Thoracic aorta (tissue), 2 donors: ENCODE measurements around the gene FAM228A. TPM values are rescaled to one million over a fixed set of nuclear protein-coding genes. Genes with fewer than 3 reads are reported as not detected.
"Not testable (repeated sequence)": the region's sequence is repeated elsewhere in the genome, so short reads cannot be mapped to it uniquely, and the experiment has no call there.

Experiments used
- ATAC-seq: fragments of 150-250 bp; one replicate; pipeline ENCODE4 v1.8.0; 2017; ENCODE audit warnings: low read depth; ENCODE audit not compliant: insufficient number of reproducible peaks, low FRiP score
- DNase-seq: peaks from one replicate; pipeline ENCODE4 v3.0.0-alpha.2; 2020; ENCODE audit warnings: low spot score
- H3K27ac ChIP-seq, 2 donors: fragments of 200-600 bp; sonication (generic); 1 replicate in 1 of 2; 2 replicates in 1 of 2; pipeline ENCODE4 v1.5.1; 2016; ENCODE audit warnings: mild to moderate bottlenecking in 2 of 2, moderate library complexity in 2 of 2
- H3K27me3 ChIP-seq: fragments of 200-600 bp; sonication (generic); replicated peaks from 2 replicates; pipeline ENCODE4 v1.6.0; 2016; ENCODE audit warnings: mild to moderate bottlenecking; ENCODE audit not compliant: insufficient read depth
- H3K36me3 ChIP-seq: fragments of 200-600 bp; sonication (generic); one replicate; pipeline ENCODE4 v1.5.1; 2016
- H3K4me1 ChIP-seq, 2 donors: fragments of 200-600 bp; sonication (generic); 1 replicate in 1 of 2; 2 replicates in 1 of 2; pipeline versions ENCODE4 v1.5.1 to v1.6.0; 2016; ENCODE audit warnings: low read depth in 2 of 2, mild to moderate bottlenecking in 1 of 2; ENCODE audit not compliant: control insufficient read depth in 1 of 2
- H3K4me3 ChIP-seq: fragments of 200-600 bp; sonication (generic); 2 replicates; pipeline ENCODE4 v1.5.1; 2016; ENCODE audit warnings: mild to moderate bottlenecking
- H3K9me3 ChIP-seq: fragments of 200-600 bp; sonication (generic); 2 replicates; pipeline ENCODE4 v1.5.1; 2016
- CTCF ChIP-seq: fragments of 200-600 bp; sonication (generic); IDR thresholded peaks from one replicate; pipeline ENCODE4 v1.5.1; 2019; ENCODE audit warnings: antibody characterized with exemption
- total RNA-seq, 2 donors: library from RNA; depleted of rRNA; stranded (reverse); fragments of >200 nt; gene quantifications; one replicate each; pipeline versions ENCODE4 v1.1.0 to v1.2.3, GENCODE V29; 2016

Gene FAM228A
- total RNA-seq, 2 donors from 2014 or later: 0.81 to 0.92 TPM

- H3K4me1 ChIP-seq: peaks cover 0 to 12% of the 10 kb centered on the region in 2 donors
- no peaks in the 10 kb centered on the region for H3K36me3 ChIP-seq
- no peaks in the 10 kb centered on the region for H3K9me3 ChIP-seq
- peak overlapping the region in 1 of 2 donors; percentile 38 for H3K27ac ChIP-seq
- H3K4me3 ChIP-seq: no peak overlapping the region
- ATAC-seq: no peak
- TF ChIP-seq CTCF: no peak
- no peaks in the 10 kb centered on the region for H3K27me3 ChIP-seq
- DNase-seq: no peak
Measured at GRCh38 chr2:24183366-24184069, 8.7 kb downstream of the FAM228A start.

GRCh38 chr2:24189551-24189950 is 14.7 kb downstream of the FAM228A start:
- ATAC-seq: no peak
- Histone ChIP-seq H3K27ac (no peak overlapping the region), H3K27me3 (no peaks in the 10 kb centered on the region), H3K4me1 (no peaks in the 10 kb centered on the region), H3K36me3 (no peaks in the 10 kb centered on the region), H3K9me3 (no peaks in the 10 kb centered on the region), H3K4me3 (no peak overlapping the region)
- TF ChIP-seq CTCF: no peak
- DNase-seq: no peak

GRCh38 chr2:24190503-24190902 is 15.7 kb downstream of the FAM228A start:
- no peaks in the 10 kb centered on the region for H3K4me1 ChIP-seq
- no peaks in the 10 kb centered on the region for H3K9me3 ChIP-seq
- H3K4me3 ChIP-seq: no peak overlapping the region
- no peaks in the 10 kb centered on the region for H3K27me3 ChIP-seq
- H3K27ac ChIP-seq: no peak overlapping the region
- DNase-seq (no peak), ATAC-seq (no peak)
- no peaks in the 10 kb centered on the region for H3K36me3 ChIP-seq
- no peak for TF ChIP-seq CTCF

GRCh38 chr2:24191156-24191555 is 16.3 kb downstream of the FAM228A start:
- no peak for TF ChIP-seq CTCF
- Histone ChIP-seq H3K36me3 (no peaks in the 10 kb centered on the region), H3K4me1 (no peaks in the 10 kb centered on the region), H3K27me3 (no peaks in the 10 kb centered on the region), H3K4me3 (no peak overlapping the region), H3K9me3 (no peaks in the 10 kb centered on the region), H3K27ac (no peak overlapping the region)
- DNase-seq (no peak), ATAC-seq (no peak)

- TF ChIP-seq CTCF: no peak
- Histone ChIP-seq H3K27me3 (no peaks in the 10 kb centered on the region), H3K4me3 (no peak overlapping the region), H3K27ac (no peak overlapping the region), H3K4me1 (no peaks in the 10 kb centered on the region), H3K9me3 (no peaks in the 10 kb centered on the region), H3K36me3 (no peaks in the 10 kb centered on the region)
- ATAC-seq: no peak
- DNase-seq: no peak
Measured at GRCh38 chr2:24191848-24192247, 17.0 kb downstream of the FAM228A start.

- not testable (repeated sequence) for ATAC-seq, H3K36me3 ChIP-seq, H3K27me3 ChIP-seq, H3K9me3 ChIP-seq, DNase-seq, H3K4me3 ChIP-seq, H3K27ac ChIP-seq, H3K4me1 ChIP-seq
Measured at GRCh38 chr2:24197213-24197612, 22.4 kb downstream of the FAM228A start.
